ENCODE measurements around the gene CALHM2. TPM values are rescaled to one million over a fixed set of nuclear protein-coding genes. Genes with fewer than 3 reads are reported as not detected.

CALHM2 gene
- total and polyA plus RNA-seq, 4 donors, result 11.7 to 43.2 (median 25.0) TPM

DNA sequence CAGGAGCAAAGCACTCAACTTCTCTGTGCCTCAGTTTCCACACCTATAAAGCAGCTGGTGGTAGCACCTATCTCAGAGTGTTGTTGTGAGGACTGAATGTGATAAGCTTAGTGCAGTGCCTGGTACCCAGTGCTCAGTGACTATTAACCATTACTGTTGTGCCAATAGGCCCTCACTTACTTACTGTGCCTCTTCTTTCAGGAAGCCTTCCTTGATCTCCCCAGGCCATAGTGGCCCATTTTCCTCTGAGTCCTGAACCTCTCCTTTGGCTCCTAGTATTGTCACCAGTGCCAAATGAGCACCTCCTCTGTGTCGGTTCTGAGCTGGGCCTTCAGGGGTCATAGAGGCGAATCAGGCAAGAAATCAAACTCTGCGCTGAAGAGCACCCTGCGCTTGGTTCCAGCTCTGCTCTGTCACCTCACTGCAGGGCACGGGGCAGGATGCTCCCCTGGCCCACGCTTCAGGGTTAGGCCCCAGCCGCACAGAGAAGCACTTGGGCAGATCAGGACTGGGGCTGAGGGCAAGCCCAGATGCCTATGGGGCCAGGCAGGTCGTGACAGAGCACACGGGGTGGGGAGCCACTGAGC lies 4.0 kb upstream of the CALHM2 start:
- no peak overlapping the region for H3K27ac ChIP-seq (ENCODE audit: low read depth in 1 of 2, low read length in 1 of 2)
- H3K4me3 ChIP-seq, result no peak overlapping the region
- peaks cover 0 to 15% (median 4%) of the 10 kb centered on the region in 5 donors for H3K4me1 ChIP-seq (ENCODE audit: control insufficient read depth in 5 of 5, insufficient read depth in 5 of 5, low read length in 5 of 5)
- no peak overlapping the region for H3K9ac ChIP-seq (ENCODE audit: insufficient read depth in 1 of 2, low read length in 2 of 2)
- ATAC-seq (ENCODE audit: insufficient read depth, low FRiP score), result no peak
- 91 to 95% methylated on average over 9 of the region's 9 CpGs for WGBS, 2 donors
- DNase-seq, result no peak
- TF ChIP-seq, protein P1, sequence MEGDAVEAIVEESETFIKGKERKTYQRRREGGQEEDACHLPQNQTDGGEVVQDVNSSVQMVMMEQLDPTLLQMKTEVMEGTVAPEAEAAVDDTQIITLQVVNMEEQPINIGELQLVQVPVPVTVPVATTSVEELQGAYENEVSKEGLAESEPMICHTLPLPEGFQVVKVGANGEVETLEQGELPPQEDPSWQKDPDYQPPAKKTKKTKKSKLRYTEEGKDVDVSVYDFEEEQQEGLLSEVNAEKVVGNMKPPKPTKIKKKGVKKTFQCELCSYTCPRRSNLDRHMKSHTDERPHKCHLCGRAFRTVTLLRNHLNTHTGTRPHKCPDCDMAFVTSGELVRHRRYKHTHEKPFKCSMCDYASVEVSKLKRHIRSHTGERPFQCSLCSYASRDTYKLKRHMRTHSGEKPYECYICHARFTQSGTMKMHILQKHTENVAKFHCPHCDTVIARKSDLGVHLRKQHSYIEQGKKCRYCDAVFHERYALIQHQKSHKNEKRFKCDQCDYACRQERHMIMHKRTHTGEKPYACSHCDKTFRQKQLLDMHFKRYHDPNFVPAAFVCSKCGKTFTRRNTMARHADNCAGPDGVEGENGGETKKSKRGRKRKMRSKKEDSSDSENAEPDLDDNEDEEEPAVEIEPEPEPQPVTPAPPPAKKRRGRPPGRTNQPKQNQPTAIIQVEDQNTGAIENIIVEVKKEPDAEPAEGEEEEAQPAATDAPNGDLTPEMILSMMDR (IDR thresholded peaks at IDR 0.05; ENCODE audit: control extremely low read depth, extremely low read depth), result no peak
- H3K9me3 ChIP-seq (ENCODE audit: control insufficient read depth in 4 of 4, insufficient read depth in 3 of 4, low read length in 3 of 4), result no peaks in the 10 kb centered on the region
- no peaks in the 10 kb centered on the region for H3K36me3 ChIP-seq (ENCODE audit: control insufficient read depth in 4 of 4, insufficient read depth in 4 of 4, low read length in 4 of 4)
- no peaks in the 10 kb centered on the region for H3K27me3 ChIP-seq (ENCODE audit: control insufficient read depth in 3 of 3, insufficient read depth in 3 of 3, low read length in 2 of 3)

DNA sequence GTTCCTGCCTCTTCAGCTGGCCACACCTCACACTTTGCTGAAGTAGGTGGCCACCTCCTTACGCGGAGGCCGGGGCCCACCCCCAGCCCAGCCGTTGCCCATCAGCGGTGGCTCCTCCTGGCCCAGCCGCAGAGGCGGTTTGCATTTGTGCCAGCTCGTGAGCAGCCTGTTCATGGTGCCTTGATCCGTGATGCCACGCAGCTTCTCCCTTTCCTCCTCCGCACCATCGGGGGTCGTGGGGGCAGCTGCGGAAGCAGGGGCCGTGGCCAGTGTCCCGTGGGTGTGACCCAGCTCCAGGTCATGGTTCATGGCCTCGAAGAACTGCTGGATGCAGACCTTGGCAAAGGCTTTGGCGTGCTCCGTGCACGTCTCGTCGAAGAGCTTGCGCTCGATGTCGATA lies 3.1 kb upstream of the CALHM2 start:
- Histone ChIP-seq H3K9ac (ENCODE audit: insufficient read depth in 1 of 2, low read length in 2 of 2) (no peak overlapping the region), H3K4me3 (no peak overlapping the region), H3K9me3 (ENCODE audit: control insufficient read depth in 4 of 4, insufficient read depth in 3 of 4, low read length in 3 of 4) (no peaks in the 10 kb centered on the region), H3K27me3 (ENCODE audit: control insufficient read depth in 3 of 3, insufficient read depth in 3 of 3, low read length in 2 of 3) (no peaks in the 10 kb centered on the region), H3K4me1 (ENCODE audit: control insufficient read depth in 5 of 5, insufficient read depth in 5 of 5, low read length in 5 of 5) (peaks cover 0 to 23% (median 8%) of the 10 kb centered on the region in 5 donors), H3K36me3 (ENCODE audit: control insufficient read depth in 4 of 4, insufficient read depth in 4 of 4, low read length in 4 of 4) (no peaks in the 10 kb centered on the region), H3K27ac (ENCODE audit: low read depth in 1 of 2, low read length in 1 of 2) (no peak overlapping the region)
- DNase-seq (no peak), ATAC-seq (ENCODE audit: insufficient read depth, low FRiP score) (no peak)
- TF ChIP-seq, protein P1 (IDR thresholded peaks at IDR 0.05; ENCODE audit: control extremely low read depth, extremely low read depth), result no peak
- 87 to 89% methylated on average over 25 of the region's 25 CpGs for WGBS, 2 donors

DNA sequence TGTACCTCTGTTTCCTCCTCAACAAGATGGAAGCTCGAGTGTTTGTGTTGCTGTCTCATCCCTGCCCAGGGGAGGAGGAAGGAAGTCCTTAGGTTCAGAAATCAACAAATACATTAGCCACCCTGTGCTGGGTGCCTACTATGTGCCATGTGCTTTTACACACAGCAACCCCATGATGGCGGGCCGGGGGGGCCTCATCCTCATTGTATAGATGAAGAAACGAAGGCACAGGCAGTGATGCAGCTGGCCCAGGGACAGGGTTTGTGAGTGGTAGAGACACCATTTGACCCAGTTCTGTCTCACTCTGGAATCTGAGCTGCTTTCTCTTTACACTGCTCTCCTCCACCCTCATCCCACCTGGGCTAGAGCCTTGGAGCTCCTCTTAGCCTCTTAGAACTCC lies 1.9 kb upstream of the CALHM2 start:
- no peak overlapping the region for H3K4me3 ChIP-seq
- H3K36me3 ChIP-seq (ENCODE audit: control insufficient read depth in 4 of 4, insufficient read depth in 4 of 4, low read length in 4 of 4), result peaks cover 0 to 7% (median 4%) of the 10 kb centered on the region in 4 donors
- TF ChIP-seq, protein P1 (IDR thresholded peaks at IDR 0.05; ENCODE audit: control extremely low read depth, extremely low read depth), result no peak
- no peak for ATAC-seq (ENCODE audit: insufficient read depth, low FRiP score)
- H3K27me3 ChIP-seq (ENCODE audit: control insufficient read depth in 3 of 3, insufficient read depth in 3 of 3, low read length in 2 of 3), result no peaks in the 10 kb centered on the region
- peaks cover 0 to 23% (median 10%) of the 10 kb centered on the region in 5 donors for H3K4me1 ChIP-seq (ENCODE audit: control insufficient read depth in 5 of 5, insufficient read depth in 5 of 5, low read length in 5 of 5)
- no peak overlapping the region for H3K9ac ChIP-seq (ENCODE audit: insufficient read depth in 1 of 2, low read length in 2 of 2)
- H3K9me3 ChIP-seq (ENCODE audit: control insufficient read depth in 4 of 4, insufficient read depth in 3 of 4, low read length in 3 of 4), result no peaks in the 10 kb centered on the region
- no peak overlapping the region for H3K27ac ChIP-seq (ENCODE audit: low read depth in 1 of 2, low read length in 1 of 2)
- no peak for DNase-seq
- 80 to 81% methylated on average over 4 of the region's 4 CpGs for WGBS, 2 donors
